ENCODE data around the gene COG5.

Gene COG5

DNA sequence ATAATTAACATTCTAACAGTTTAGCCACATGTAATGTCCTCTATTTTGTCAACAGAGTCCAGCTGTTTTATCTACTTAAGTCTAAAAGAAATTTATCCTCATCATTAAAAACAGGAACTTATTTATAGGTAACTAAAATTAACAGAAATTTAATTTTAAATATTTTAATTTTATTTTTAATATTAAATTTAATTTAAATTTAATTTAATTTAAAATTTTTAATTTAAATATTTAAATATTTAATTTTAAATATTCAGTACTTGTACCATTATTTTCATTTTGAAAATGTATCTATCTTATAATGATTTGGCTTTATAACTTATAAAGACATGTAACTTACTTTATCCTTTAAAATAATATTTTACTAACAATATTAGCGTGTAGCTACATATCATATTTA is 94.9 kb downstream of the COG5 start:
- DNase-seq (ENCODE audit: low read depth, low spot score), result no peak
- no peak overlapping the region for H3K27ac ChIP-seq

DNA sequence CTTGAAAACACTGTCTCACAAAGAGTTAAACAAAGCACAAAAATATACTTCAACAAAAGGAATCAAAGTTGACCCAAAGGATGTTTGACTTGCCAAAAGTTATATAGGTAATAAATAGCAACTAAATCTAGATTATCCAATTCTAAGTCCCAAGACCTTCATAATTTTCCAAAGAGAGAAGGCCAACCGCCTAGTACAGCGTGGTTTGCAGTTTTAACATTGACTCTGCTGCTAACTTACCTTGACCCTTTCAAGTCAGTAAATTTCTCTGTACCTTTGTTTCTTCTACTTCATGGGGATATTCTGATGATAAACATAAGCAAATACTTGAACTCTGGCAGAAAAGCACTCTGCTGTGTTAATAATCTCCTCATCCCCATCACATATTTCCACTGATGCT is 95.7 kb downstream of the COG5 start:
- no peak for DNase-seq (ENCODE audit: low read depth, low spot score)
- H3K27ac ChIP-seq, result no peak overlapping the region

DNA sequence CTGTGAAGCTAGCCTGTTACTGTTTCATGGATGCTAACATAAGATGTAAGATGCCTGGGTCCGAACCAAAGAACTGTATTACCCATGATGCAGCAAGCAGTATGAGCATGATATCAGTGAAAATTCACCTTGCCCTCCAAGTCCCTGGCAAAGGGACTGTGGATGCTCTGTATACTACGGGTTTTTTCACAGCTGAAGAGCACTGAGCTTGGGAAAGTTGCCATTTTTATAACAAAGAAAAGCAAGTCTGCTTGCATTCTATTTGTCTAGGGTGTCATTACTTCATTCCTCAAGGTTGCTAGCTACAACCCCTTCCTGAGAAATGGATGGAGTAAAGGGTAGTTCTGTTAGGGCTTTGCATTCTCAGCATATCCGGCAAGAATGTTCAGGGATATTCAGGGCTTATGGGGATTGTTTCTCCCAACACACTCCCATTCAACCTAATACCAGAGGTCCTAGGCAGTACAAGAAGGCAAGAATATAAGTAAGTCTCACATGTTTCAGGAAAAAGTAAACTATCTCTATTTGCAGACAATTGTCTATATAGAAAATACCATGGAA is 99.0 kb downstream of the COG5 start:
- no peak overlapping the region for H3K27ac ChIP-seq
- no peak for DNase-seq (ENCODE audit: low read depth, low spot score)

DNA sequence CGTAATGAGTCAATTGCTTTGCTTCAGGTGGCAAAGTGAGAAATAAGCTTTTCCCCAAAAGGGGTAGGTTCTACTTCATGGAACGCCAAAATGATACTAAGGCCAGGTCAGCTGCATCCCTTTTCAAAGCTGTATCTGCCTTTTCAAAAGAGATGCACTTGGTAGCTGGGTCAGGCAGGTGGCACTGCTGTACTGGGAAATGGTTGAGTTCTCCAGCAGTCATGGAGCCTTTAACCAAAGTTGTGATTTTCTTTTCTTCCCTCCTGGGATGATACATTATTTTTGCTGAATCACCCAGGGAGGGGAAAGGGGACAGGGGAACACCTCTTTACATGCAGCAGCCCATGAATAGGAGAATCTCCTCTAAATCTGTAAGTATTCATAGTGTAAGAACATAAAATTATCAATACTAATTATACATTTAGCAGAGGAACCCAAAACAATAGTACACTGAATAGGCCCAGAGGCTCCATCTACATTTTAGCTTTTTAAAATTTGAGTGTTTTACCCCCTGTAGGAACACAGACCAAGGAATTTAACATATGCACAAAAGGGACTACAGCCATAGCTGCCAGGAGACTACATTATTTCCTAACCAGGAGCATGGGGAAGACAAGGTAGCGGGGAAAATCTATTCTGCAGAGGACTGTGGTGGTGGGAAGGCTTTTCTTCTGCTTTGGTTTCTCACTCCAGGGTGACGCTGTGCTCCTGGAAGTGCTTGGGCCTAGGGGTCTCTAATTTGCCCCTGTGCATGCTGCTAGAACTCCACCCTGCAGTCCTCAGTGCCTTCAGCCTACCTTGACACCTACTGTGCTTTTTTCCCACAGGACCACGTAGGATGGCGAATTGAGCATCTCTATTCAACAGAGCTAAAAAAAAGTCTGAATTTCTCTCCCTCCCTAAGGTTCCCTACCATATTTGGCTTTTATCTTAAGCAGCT is 100.3 kb downstream of the COG5 start:
- peak; percentile 22 for DNase-seq (ENCODE audit: low read depth, low spot score)

DNA sequence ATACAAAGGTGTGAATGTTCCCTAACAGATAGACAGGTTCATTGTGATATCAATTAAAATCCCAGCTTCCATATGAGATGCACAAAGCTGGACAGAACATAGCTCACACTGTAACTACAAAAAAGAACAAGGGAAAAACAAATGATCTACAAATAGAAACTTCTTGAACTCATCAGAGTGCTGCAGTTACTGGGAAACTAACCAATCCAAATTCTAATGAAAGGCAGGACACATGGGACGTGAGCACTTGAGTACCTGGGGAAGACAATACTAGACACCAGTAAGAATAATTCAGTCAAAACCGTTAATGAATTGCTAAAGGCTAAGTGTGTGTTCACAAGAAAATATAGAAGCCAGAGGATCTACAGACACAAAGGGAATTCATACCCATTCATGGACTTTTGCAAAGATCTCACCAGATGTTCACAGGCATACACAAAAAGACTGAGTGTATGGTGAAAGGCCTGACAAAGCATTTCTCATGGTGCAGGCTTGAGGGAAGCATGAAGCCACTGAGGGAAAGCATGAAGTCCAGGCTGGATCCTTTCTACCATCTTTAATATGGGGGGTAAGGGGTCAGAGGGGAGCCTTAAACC is 101.7 kb downstream of the COG5 start:
- DNase-seq (ENCODE audit: low read depth, low spot score), result no peak

More for the DNA sequence above, 100.3 kb downstream of the COG5 start:
- H3K27ac ChIP-seq, result peak overlapping the region; percentile 1

DNA sequence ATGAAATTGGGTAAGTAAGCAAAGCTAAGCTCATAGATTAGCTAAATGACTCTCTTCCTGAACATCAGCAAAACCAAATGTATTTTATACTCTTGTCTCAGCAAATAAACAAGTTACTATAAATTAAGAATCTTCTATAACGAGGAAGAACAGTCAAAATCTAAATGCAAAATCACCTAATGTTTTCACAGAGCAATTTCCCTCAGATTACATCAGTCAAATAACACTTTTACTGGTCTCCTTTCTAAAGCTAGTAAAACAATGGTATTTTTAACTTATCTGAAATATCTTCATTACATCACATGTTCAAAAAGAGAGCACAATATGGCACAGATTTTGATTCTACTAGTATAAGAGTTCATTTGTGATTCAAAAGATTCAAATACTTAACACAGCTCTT is 110.3 kb downstream of the COG5 start:
- no peak for DNase-seq (ENCODE audit: low read depth, low spot score)
- H3K27ac ChIP-seq, result no peak overlapping the region

More for the DNA sequence above, 101.7 kb downstream of the COG5 start:
- H3K27ac ChIP-seq, result no peak overlapping the region

DNA sequence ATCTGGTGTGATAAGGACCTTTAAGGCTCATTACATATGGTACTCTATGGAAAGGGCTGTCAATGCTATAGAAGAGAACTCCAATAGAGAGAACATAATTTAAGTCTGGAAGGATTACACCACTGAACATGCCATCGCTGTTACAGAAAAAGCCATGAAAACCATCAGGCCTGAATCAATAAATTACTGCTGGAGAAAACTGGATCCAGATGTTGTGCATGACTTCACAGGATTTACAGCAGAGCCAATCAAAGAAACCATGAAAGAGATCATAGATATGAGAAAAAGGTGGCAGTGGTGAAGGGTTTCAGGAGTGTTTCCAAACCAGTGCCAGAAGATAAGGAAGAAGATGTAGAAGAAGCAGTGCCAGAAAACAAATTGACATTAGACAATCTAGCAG is 112.8 kb downstream of the COG5 start:
- DNase-seq (ENCODE audit: low read depth, low spot score), result no peak
- no peak overlapping the region for H3K27ac ChIP-seq

DNA sequence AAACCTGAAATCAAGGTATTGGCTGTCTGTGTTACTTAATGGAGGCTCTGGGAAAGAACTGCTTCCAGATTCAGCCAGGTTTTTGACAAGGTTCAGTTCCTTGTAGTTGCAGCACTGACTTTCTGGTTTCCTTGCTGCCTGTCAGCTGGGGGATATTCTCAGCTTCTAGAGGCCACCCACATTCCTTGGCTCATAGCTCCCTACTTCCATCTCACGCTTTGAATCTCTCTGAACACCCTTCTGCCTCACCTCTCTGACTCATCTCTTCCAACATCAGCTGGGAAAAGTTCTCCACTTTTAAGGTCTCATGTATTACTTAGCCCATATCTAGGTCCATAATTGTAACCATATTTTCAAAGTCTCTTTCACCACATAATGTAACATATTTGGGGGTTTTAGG is 116.7 kb downstream of the COG5 start:
- peak; percentile 5 for DNase-seq (ENCODE audit: low read depth, low spot score)
- H3K27ac ChIP-seq, result peak overlapping the region; percentile 65

DNA sequence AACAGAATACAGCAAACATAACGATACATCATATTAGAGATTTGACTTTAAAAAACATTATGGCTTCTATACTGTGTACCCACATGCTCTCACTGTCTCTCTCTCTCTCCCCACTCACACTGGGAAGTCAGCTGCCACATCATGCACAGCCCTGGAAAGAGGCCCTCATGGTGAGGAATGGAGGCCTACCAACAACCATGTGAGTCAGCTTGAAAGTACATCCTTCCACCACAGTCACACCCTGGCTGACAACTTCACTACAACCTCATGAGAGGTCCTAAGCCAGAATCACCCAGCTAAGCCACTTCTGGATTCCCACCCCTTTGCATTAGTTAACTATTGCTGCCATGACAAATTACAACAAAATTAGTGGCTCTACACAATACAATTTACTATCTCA is 117.2 kb downstream of the COG5 start:
- DNase-seq (ENCODE audit: low read depth, low spot score), result peak; percentile 36
- peak overlapping the region; percentile 65 for H3K27ac ChIP-seq

DNA sequence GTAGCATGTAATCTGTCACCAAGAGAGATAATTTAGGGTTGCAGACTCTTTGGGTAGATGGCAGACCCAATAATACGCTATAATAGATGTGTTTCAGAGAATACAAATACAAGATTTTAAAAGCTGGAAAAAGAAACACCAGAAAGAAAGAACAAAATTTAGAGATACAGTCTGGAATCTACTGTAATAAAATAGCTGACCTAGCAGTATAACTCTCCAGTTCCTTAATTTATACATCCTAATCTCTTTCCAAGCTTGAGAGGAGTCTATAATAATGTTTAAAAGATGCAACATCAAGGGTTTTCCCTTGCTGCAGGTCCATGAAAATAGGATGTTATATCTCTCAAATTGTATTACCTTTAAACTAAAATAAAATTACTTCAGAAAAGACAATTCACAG is 121.0 kb downstream of the COG5 start:
- no peak for DNase-seq (ENCODE audit: low read depth, low spot score)
- H3K27ac ChIP-seq, result no peak overlapping the region

DNA sequence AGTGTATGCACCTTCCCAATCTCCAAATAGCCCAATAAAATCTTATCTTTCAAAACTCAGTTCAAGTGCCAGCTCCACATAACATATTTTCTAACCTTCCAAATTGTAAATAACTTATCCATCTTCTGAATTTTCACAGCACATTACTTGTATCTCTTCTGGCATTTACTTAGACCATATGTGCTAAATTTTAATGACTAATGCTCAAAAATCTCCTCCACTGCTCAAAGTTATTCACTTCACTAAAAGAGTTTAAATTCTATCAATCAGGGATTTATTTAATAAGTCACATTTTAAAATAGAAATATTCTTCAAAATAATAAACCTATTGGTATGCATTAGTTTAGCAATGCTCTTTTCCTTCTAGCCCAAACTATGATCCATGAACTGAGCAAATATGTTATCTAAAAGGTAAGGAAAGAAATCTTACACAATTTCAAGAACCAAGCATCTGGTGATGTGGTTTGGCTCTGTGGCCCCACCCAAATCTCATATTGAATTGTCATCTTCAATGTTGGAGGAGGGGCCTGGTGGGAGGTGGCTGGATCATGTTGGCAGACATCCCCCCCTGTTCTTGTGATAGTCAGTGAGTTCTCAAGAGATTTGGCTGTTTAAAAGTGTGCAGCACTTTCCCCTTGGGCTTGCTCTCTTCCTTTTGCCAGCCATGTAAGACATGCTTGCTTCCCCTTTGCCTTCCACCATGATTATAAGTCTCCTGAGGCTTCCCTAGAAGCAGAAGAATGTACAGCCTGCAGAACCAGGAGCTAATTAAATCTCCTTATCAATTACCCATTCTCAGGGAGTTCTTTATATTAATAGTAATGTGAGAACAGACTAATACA is 121.9 kb downstream of the COG5 start:
- no peak overlapping the region for H3K27ac ChIP-seq
- DNase-seq (ENCODE audit: low read depth, low spot score), result no peak

DNA sequence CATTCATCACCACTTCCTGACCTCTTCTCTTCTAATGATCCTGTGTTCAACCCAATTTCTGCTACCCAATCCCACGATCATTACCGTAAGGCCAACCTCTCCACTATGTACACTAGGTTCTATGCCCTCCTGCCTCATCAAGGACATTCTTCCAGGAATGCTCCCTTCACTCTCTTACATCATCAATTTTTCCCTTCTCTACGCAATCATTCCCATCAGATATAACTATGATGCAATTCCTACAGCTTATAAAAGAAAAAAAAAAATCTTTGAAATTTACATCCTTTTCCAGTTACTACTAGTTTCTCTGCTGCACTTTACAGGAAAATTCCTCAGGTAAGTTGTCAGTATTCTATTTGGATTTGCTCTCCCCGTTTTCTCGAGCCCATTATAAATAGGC is 124.7 kb downstream of the COG5 start:
- DNase-seq (ENCODE audit: low read depth, low spot score), result no peak
- no peak overlapping the region for H3K27ac ChIP-seq

DNA sequence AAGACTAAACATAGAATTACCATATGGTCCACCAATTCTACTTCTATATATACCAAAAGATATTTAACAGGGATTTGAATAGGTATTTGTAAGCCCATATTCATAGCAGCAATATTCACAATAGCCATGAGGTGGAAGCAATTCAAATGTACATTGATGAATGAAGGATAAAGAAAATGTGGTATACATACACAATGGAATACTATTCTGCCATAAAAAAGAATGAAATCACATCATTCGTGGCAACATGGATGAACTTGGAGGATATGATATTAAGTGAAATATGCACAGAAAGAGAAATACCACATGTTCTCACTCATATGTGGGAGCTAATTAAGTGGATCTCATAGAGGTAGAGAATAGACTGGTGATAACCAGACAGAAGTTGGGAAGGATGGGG is 128.0 kb downstream of the COG5 start:
- no peak for DNase-seq (ENCODE audit: low read depth, low spot score)
- no peak overlapping the region for H3K27ac ChIP-seq

DNA sequence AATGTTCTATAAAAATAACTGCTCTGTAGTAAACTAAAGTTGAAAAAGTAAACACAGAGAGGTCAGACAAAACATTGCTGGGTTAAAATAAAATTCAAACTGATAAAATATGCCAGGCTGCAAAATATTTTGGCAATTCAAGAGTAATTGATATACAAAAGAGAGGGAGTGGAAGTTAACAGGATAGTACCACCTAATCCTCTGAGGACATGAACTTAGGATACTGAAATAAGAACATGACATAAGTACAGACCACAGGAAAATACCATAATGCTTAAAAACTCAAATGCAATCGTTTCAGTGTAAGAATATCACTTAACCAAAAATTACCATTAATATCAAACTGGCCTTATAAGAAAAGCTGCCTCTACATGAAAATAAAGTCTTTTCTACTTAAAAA is 131.5 kb downstream of the COG5 start:
- no peak for DNase-seq (ENCODE audit: low read depth, low spot score)
- no peak overlapping the region for H3K27ac ChIP-seq

DNA sequence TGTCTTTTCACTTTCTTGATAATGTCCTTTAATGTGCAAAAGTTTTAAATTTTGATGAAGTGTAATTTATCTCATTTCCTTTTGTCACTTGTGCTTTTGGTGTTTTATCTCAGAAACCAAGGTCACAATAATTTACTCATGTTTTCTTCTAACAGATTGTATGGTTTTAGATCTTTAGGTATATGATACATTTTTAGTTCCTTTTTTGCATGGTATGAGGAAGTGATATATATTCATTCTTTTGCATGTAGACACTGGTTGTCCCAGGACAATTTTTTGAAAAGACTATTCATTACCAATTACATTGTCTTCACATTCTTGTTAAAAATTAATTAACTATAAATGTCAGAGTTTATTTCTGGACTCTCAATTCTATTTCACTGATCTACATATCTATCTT is 133.7 kb downstream of the COG5 start:
- DNase-seq (ENCODE audit: low read depth, low spot score), result no peak
- H3K27ac ChIP-seq, result no peak overlapping the region

DNA sequence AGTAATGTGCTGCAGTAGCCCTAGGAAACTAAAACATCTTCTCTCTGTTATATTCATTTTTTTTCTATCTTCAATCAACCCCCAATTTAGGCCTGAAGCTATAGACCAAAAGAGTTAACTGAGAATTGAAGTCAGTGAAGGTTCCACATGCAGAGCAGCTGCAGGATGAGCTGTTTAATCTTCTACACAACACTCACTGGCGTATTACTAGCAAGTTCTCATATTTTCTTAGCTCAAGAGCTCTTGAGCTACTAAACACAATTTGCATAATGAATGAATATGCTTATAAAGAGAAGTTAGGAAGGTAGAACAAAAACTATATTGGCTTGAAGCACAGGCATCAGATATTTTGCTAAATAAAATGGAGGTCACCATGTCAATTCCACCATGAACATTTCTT is 135.1 kb downstream of the COG5 start:
- DNase-seq (ENCODE audit: low read depth, low spot score), result no peak
- H3K27ac ChIP-seq, result no peak overlapping the region

DNA sequence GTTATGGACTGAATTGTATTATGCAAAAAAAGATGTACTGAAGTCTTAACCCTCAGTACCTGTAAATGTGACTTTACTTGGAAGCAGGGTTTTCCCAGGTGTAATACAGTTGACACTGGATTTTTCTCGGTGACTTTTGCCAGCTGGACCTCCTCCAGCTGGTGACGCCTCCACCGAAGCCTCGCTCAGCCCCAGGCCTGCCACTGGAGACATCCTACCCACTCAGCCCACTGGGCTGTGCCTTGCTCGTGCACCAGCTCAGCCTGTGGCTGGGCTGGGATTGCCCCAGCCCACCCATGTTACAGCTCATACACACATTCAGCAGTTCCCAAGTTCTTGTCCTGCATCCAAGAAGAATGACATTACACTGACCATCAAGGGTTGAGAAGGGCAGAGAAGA is 136.3 kb downstream of the COG5 start:
- no peak overlapping the region for H3K27ac ChIP-seq
- no peak for DNase-seq (ENCODE audit: low read depth, low spot score)

DNA sequence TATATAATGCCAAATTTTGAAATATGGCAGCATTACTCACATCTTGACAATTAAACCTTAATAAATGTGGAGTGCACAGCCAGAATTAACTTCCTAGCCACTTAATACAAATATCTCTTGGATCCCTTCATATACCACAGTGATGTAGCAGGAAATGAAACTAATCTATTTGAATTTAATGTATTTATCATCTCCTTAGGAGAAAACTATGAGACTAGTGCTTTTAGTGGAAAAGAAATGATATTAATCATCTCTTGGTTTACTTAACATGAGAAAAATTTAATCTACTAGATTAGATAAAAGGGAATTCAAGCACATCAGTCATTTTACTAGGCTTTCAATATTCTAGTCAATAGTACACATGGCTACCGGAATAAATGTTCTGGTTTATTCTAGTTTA is 149.5 kb downstream of the COG5 start:
- no peak for DNase-seq (ENCODE audit: low read depth, low spot score)
- no peak overlapping the region for H3K27ac ChIP-seq

DNA sequence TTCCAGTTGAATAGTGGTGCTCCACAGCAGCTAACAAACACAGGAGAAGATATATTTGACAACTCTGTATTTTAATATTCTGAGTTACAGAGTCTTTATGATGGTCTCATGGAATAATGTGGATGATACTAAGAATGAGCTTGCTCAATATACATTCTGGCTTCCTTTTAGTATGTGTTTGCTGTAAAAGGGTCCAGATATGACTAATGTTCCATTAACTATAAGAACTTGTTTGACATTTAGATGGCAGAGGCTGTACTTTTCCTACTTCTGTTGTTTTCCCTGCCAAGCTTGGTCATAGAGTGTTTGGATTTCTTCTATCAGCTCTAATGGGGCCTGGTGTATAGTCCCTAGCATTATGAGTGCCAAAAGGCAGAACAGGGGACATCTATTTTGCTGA is 155.4 kb downstream of the COG5 start:
- H3K27ac ChIP-seq, result no peak overlapping the region

DNA sequence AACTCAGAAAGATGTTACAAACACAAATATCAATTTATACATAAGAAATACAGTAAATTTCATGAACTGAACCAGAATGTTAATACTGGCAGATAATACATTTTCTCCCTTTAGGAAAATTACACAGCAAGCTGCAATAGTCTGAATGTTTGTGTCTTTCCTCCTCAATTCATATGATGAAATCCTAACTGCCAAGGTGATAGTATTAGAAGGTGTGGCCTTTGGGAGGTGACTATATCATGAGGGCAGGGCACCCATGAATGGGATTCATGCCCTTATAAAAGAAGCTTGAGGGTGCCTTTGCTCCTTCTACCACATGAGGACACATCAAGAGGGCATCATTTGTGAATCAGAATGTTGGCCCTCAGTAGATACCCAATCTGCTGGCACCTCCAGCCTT is 158.2 kb downstream of the COG5 start:
- no peak for DNase-seq (ENCODE audit: low read depth, low spot score)
- peak overlapping the region; percentile 92 for H3K27ac ChIP-seq

More for the DNA sequence above, 155.4 kb downstream of the COG5 start:
- no peak for DNase-seq (ENCODE audit: low read depth, low spot score)
